Natural killer cell (primary cell): ENCODE data around the gene NHS. TPM values are rescaled to one million over a fixed set of nuclear protein-coding genes. Genes with fewer than 3 reads are reported as not detected.

Experiments
- ATAC-seq, 3 donors: fragments of 150-1000 bp in 2 of 3; fragments of 200-7000 bp in 1 of 3; cut with Tn5 transposase; 1 replicate in 1 of 3; 2 replicates in 2 of 3; pipeline ENCODE4 v1.10.0; 2021; ENCODE audit warnings: mild to moderate bottlenecking in 2 of 3, moderate library complexity in 2 of 3
- DNase-seq, 2 donors: peaks; one replicate each; pipeline versions ENCODE4 v3.0.0 to v3.0.0-alpha.2; 2013 to 2021; ENCODE audit warnings: mixed read lengths in 1 of 2
- H3K27ac ChIP-seq: one replicate; pipeline ENCODE4 v1.5.1; 2013; ENCODE audit warnings: mild to moderate bottlenecking, low read length
- H3K27me3 ChIP-seq: one replicate; pipeline ENCODE4 v1.6.1; 2013; ENCODE audit warnings: low read length; ENCODE audit not compliant: control insufficient read depth, insufficient read depth
- H3K36me3 ChIP-seq: one replicate; pipeline ENCODE4 v1.6.1; 2013; ENCODE audit warnings: low read length; ENCODE audit not compliant: control insufficient read depth, insufficient read depth
- H3K4me1 ChIP-seq: one replicate; pipeline ENCODE4 v1.6.1; 2013; ENCODE audit warnings: low read length; ENCODE audit not compliant: control insufficient read depth, insufficient read depth
- H3K4me3 ChIP-seq: one replicate; pipeline ENCODE4 v1.5.1; 2013; ENCODE audit warnings: low read length
- H3K9me3 ChIP-seq: one replicate; pipeline ENCODE4 v1.6.1; 2013; ENCODE audit warnings: low read length; ENCODE audit not compliant: control insufficient read depth, insufficient read depth
- H3K27ac Mint-ChIP-seq, 2 donors: one replicate each; pipeline ENCODE4 v1.8.0; 2022; ENCODE audit warnings: mild to moderate bottlenecking in 2 of 2, mixed read lengths in 2 of 2, moderate library complexity in 1 of 2
- H3K27me3 Mint-ChIP-seq, 2 donors: one replicate each; pipeline ENCODE4 v1.8.0; 2022; ENCODE audit warnings: low read depth in 2 of 2, mixed read lengths in 2 of 2
- H3K36me3 Mint-ChIP-seq: one replicate; pipeline ENCODE4 v1.8.0; 2022; ENCODE audit warnings: mixed read lengths
- H3K4me1 Mint-ChIP-seq, 2 donors: one replicate each; pipeline ENCODE4 v1.8.0; 2022; ENCODE audit warnings: mixed read lengths in 2 of 2
- H3K4me3 Mint-ChIP-seq: one replicate; pipeline ENCODE4 v1.8.0; 2022; ENCODE audit warnings: mild to moderate bottlenecking, moderate library complexity, mixed read lengths
- H3K9me3 Mint-ChIP-seq, 2 donors: one replicate each; pipeline ENCODE4 v1.8.0; 2022; ENCODE audit warnings: mixed read lengths in 2 of 2
- CTCF ChIP-seq: fragments of 200-600 bp; IDR thresholded peaks from one replicate; pipeline ENCODE4 v1.8.0; 2022; ENCODE audit warnings: antibody characterized with exemption
- WGBS: methylation state at CpG from one replicate; pipeline ENCODE4 v1.1.7; 2013; ENCODE audit warnings: missing lambda C conversion rate; ENCODE audit not compliant: insufficient coverage; 5-methylcytosine and 5-hydroxymethylcytosine counted together
- intact Hi-C: fragments of 100-400 bp; cut with micrococcal nuclease; formaldehyde crosslinking; loops from one replicate; pipeline ENCODE4 v1.14.2; 2022
- total RNA-seq, 4 donors: library from RNA; stranded (reverse); fragments of 120-200 nt in 1 of 4; gene quantifications; one replicate each; pipeline versions ENCODE4 v1.2.3 to v1.2.4, GENCODE V29; 2013 to 2022

The NHS gene
- total RNA-seq, 3 donors from 2014 or later (not counting 1 experiment from before 2014, with no cell fraction given) = 0.05 to 0.28 TPM; not detected in 1

GRCh38 chrX:17377795-17378194 lies 2.8 kb downstream of the NHS start:
- ATAC-seq = no peak

GRCh38 chrX:17380221-17380620 lies 5.2 kb downstream of the NHS start:
- Histone ChIP-seq H3K4me1 (no peaks in the 10 kb centered on the region), H3K4me3 (no peak overlapping the region), H3K9me3 (no peaks in the 10 kb centered on the region), H3K27ac (no peak overlapping the region), H3K36me3 (no peaks in the 10 kb centered on the region), H3K27me3 (peaks cover 3% of the 10 kb centered on the region)
- H3K9me3 Mint-ChIP-seq = peaks cover 4 to 10% of the 10 kb centered on the region in 2 donors
- no peaks in the 10 kb centered on the region for H3K4me1 Mint-ChIP-seq
- peaks cover 0 to 20% of the 10 kb centered on the region in 2 donors for H3K27me3 Mint-ChIP-seq
- H3K4me3 Mint-ChIP-seq = no peak overlapping the region
- ATAC-seq = no peak
- WGBS = 94% methylated on average over 8 of the region's 9 CpGs
- H3K27ac Mint-ChIP-seq = no peak overlapping the region
- no peak for TF ChIP-seq CTCF
- no peak for DNase-seq
- intact Hi-C loops = no loop called here
- no peaks in the 10 kb centered on the region for H3K36me3 Mint-ChIP-seq

More at GRCh38 chrX:17377795-17378194, 2.8 kb downstream of the NHS start:
- Mint-ChIP-seq H3K27ac (no peak overlapping the region), H3K4me3 (no peak overlapping the region), H3K4me1 (no peaks in the 10 kb centered on the region), H3K9me3 (peaks cover 2 to 6% of the 10 kb centered on the region in 2 donors), H3K36me3 (no peaks in the 10 kb centered on the region), H3K27me3 (peaks cover 10 to 18% of the 10 kb centered on the region in 2 donors)
- no peak overlapping the region for H3K27ac ChIP-seq
- H3K4me1 ChIP-seq = no peaks in the 10 kb centered on the region
- H3K4me3 ChIP-seq = no peak overlapping the region
- 7% methylated on average over 3 of the region's 9 CpGs for WGBS
- peak in 1 of 2 donors; percentile 4 for DNase-seq
- H3K9me3 ChIP-seq = no peaks in the 10 kb centered on the region
- TF ChIP-seq CTCF = no peak
- H3K36me3 ChIP-seq = no peaks in the 10 kb centered on the region
- intact Hi-C loops = no loop called here
- H3K27me3 ChIP-seq = peaks cover 3% of the 10 kb centered on the region

GRCh38 chrX:17390419-17390850 lies 15.4 kb downstream of the NHS start:
- no peak overlapping the region for H3K27ac Mint-ChIP-seq
- ATAC-seq = no peak

More at GRCh38 chrX:17390419-17390850, 15.4 kb downstream of the NHS start:
- no peak for DNase-seq
- Histone ChIP-seq H3K4me3 (no peak overlapping the region), H3K27ac (no peak overlapping the region), H3K27me3 (no peaks in the 10 kb centered on the region), H3K9me3 (no peaks in the 10 kb centered on the region), H3K4me1 (no peaks in the 10 kb centered on the region), H3K36me3 (no peaks in the 10 kb centered on the region)
- H3K4me1 Mint-ChIP-seq = no peaks in the 10 kb centered on the region
- 97% methylated on average over 2 of the region's 5 CpGs for WGBS
- peaks cover 0 to 10% of the 10 kb centered on the region in 2 donors for H3K27me3 Mint-ChIP-seq
- TF ChIP-seq CTCF = no peak
- no peak overlapping the region for H3K4me3 Mint-ChIP-seq
- intact Hi-C loops = no loop called here
- peaks cover 0 to 4% of the 10 kb centered on the region in 2 donors for H3K9me3 Mint-ChIP-seq
- H3K36me3 Mint-ChIP-seq = no peaks in the 10 kb centered on the region
